Measurements from ENCODE around the gene MYO7A.

DNA sequence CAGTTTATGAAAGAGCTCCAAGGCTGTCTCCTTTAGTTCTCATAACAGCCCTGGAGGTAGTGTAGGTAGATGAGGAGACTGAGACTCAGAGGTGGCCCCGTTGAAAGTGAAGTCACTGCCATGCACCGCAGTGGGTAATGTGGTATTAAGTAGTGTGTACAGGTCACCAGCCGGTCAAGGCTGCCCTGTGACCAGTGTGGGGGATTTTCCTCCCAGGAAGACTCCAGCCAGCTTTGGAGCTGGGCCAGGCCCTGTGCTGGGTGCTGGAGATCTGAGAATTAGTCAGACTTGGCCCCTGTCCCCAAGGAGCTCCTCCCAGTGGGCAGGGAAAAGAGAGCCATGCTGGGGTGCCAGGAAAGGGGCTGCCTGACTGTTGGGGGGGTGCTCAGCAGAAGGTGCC is 20.1 kb upstream of the MYO7A start:
- TF ChIP-seq EZH2 (IDR thresholded peaks at IDR 0.05; ENCODE audit: borderline replicate concordance, low read depth, low read length, severe bottlenecking) = no peak
- TF ChIP-seq, protein P1, sequence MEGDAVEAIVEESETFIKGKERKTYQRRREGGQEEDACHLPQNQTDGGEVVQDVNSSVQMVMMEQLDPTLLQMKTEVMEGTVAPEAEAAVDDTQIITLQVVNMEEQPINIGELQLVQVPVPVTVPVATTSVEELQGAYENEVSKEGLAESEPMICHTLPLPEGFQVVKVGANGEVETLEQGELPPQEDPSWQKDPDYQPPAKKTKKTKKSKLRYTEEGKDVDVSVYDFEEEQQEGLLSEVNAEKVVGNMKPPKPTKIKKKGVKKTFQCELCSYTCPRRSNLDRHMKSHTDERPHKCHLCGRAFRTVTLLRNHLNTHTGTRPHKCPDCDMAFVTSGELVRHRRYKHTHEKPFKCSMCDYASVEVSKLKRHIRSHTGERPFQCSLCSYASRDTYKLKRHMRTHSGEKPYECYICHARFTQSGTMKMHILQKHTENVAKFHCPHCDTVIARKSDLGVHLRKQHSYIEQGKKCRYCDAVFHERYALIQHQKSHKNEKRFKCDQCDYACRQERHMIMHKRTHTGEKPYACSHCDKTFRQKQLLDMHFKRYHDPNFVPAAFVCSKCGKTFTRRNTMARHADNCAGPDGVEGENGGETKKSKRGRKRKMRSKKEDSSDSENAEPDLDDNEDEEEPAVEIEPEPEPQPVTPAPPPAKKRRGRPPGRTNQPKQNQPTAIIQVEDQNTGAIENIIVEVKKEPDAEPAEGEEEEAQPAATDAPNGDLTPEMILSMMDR (IDR thresholded peaks at IDR 0.05; ENCODE audit: borderline replicate concordance, extremely low read depth, low read length, poor library complexity, severe bottlenecking) = no peak

All from DND-41 (cell line).